HepG2 (cell line): ENCODE results near the gene INO80. TPM values are rescaled to one million over a fixed set of nuclear protein-coding genes. Genes with fewer than 3 reads are reported as not detected.
A peak's percentile ranks its signal among the peaks of the same experiment; 100 is the strongest.

Experiments
- HNRNPLL ChIP-seq: fragments of 200-400 bp; formaldehyde crosslinking; IDR thresholded peaks from 2 replicates; pipeline ENCODE4 v1.6.1; 2017; ENCODE audit warnings: mild to moderate bottlenecking, low read depth, low read length; ENCODE audit not compliant: poor library complexity, severe bottlenecking
- ISL2 ChIP-seq: sonication (generic); formaldehyde crosslinking; IDR thresholded peaks from 2 replicates; pipeline ENCODE4 v1.5.0; 2020; ENCODE audit warnings: missing genetic modification reagents
- MYC ChIP-seq: sonication (generic); formaldehyde crosslinking; IDR thresholded peaks from 2 replicates; pipeline ENCODE4 v1.9.0; 2021; ENCODE audit warnings: missing genetic modification reagents, borderline replicate concordance
- NRL ChIP-seq: sonication (generic); formaldehyde crosslinking; IDR thresholded peaks from 2 replicates; pipeline ENCODE4 v1.5.0; 2020; ENCODE audit warnings: missing genetic modification reagents, mild to moderate bottlenecking, moderate library complexity, borderline replicate concordance
- RAD51 ChIP-seq: fragments of 450-650 bp; IDR thresholded peaks from 2 replicates; pipeline ENCODE4 v1.6.1; 2016; ENCODE audit warnings: borderline replicate concordance
- SMAD1 ChIP-seq: sonication (generic); formaldehyde crosslinking; IDR thresholded peaks from 2 replicates; pipeline ENCODE4 v1.4.0; 2020; ENCODE audit warnings: missing genetic modification reagents, low read depth, mild to moderate bottlenecking, borderline replicate concordance
- SMARCC2 ChIP-seq: fragments of 450-650 bp; IDR thresholded peaks from 2 replicates; pipeline ENCODE4 v1.6.1; 2017; ENCODE audit warnings: antibody characterized with exemption, mild to moderate bottlenecking
- ZNF446 ChIP-seq: sonication (generic); formaldehyde crosslinking; IDR thresholded peaks from 2 replicates; pipeline ENCODE4 v1.5.0; 2020; ENCODE audit warnings: mild to moderate bottlenecking, missing genetic modification reagents
- ZNF546 ChIP-seq: sonication (generic); formaldehyde crosslinking; conservative IDR thresholded peaks from 2 replicates; pipeline ENCODE4 v1.8.1; 2023; ENCODE audit warnings: mild to moderate bottlenecking, missing genetic modification reagents
- ZNF547 ChIP-seq: sonication (generic); formaldehyde crosslinking; IDR thresholded peaks from 2 replicates; pipeline ENCODE4 v1.5.1; 2020; ENCODE audit warnings: mild to moderate bottlenecking, missing genetic modification reagents
- ZSCAN22 ChIP-seq: sonication (generic); formaldehyde crosslinking; IDR thresholded peaks from 2 replicates; pipeline ENCODE4 v1.4.0; 2020; ENCODE audit warnings: mild to moderate bottlenecking, missing genetic modification reagents
- ZSCAN9 ChIP-seq: IDR thresholded peaks from 2 replicates; pipeline ENCODE4 v1.6.1; 2016; ENCODE audit warnings: borderline replicate concordance
- polyA plus RNA-seq, 8 experiments: library from polyadenylated mRNA; depleted of rRNA in 3 of 8; stranded (reverse) in 7 of 8; unstranded in 1 of 8; fragments of >200 nt; fragmentation: Illumina TruSeq in 4 of 8; extraction: Trizol in 4 of 8; gene quantifications; 2 replicates each; pipeline versions ENCODE4 v1.2.1 to v1.2.3, GENCODE V29; 2011 to 2016; ENCODE audit warnings: low read depth in 4 of 8, missing spikeins in 1 of 8, mixed read lengths in 1 of 8; ENCODE audit not compliant: insufficient read depth in 1 of 8
- total RNA-seq, 5 experiments: library from RNA; depleted of rRNA; stranded (reverse); fragments of >200 nt; fragmentation: Illumina TruSeq; extraction: Trizol; gene quantifications; 2 replicates each; pipeline ENCODE4 v1.2.3, GENCODE V29; 2016; ENCODE audit warnings: low read depth in 1 of 5
- TF ChIP-seq, protein P1 (sequence below): sonication (generic); formaldehyde crosslinking; IDR thresholded peaks from 2 replicates; pipeline ENCODE4 v1.8.1; 2022; ENCODE audit warnings: low read depth, mild to moderate bottlenecking, missing genetic modification reagents
- TF ChIP-seq, protein P2 (sequence below): sonication (generic); formaldehyde crosslinking; IDR thresholded peaks from 2 replicates; pipeline ENCODE4 v1.8.0; 2022; ENCODE audit warnings: mild to moderate bottlenecking, missing genetic modification reagents; ENCODE audit not compliant: insufficient replicate concordance
- TF ChIP-seq, protein P3 (sequence below): sonication (generic); formaldehyde crosslinking; IDR thresholded peaks from 2 replicates; pipeline ENCODE4 v1.4.0; 2020; ENCODE audit warnings: missing genetic modification reagents, borderline replicate concordance
- TF ChIP-seq, protein P4 (sequence below): sonication (generic); formaldehyde crosslinking; IDR thresholded peaks from 2 replicates; pipeline ENCODE4 v1.5.0; 2020; ENCODE audit warnings: missing genetic modification reagents
- TF ChIP-seq, protein P5 (sequence below): IDR thresholded peaks from 2 replicates; pipeline ENCODE4 v1.6.1; 2016

INO80 gene
- total and polyA plus RNA-seq, 2 of the 13 experiments (the other 11 are each of a cell fraction or from before 2014, with no cell fraction given), result 3.6 to 14.8 TPM

DNA sequence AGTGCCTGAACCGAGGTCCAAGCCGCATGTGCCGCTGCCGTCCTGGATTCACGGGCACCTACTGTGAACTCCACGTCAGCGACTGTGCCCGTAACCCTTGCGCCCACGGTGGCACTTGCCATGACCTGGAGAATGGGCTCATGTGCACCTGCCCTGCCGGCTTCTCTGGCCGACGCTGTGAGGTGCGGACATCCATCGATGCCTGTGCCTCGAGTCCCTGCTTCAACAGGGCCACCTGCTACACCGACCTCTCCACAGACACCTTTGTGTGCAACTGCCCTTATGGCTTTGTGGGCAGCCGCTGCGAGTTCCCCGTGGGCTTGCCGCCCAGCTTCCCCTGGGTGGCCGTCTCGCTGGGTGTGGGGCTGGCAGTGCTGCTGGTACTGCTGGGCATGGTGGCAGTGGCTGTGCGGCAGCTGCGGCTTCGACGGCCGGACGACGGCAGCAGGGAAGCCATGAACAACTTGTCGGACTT lies 179.8 kb downstream of the INO80 start (continued):
- TF ChIP-seq MYC (CRISPR knock-in tag) (no peak), ZNF546 (CRISPR knock-in tag) (no peak), NRL (CRISPR knock-in tag) (0 out of 2 replicates have a peak, but pooled peaks have one; percentile 12), ZSCAN9 (CRISPR knock-in tag) (no peak), SMAD1 (CRISPR knock-in tag) (no peak), ISL2 (no peak), HNRNPLL (no peak), RAD51 (no peak), ZSCAN22 (CRISPR knock-in tag) (no peak), ZNF547 (0 out of 2 replicates have a peak, but pooled peaks have one; percentile 64), ZNF446 (no peak), SMARCC2 (no peak)
- TF ChIP-seq, protein P1, sequence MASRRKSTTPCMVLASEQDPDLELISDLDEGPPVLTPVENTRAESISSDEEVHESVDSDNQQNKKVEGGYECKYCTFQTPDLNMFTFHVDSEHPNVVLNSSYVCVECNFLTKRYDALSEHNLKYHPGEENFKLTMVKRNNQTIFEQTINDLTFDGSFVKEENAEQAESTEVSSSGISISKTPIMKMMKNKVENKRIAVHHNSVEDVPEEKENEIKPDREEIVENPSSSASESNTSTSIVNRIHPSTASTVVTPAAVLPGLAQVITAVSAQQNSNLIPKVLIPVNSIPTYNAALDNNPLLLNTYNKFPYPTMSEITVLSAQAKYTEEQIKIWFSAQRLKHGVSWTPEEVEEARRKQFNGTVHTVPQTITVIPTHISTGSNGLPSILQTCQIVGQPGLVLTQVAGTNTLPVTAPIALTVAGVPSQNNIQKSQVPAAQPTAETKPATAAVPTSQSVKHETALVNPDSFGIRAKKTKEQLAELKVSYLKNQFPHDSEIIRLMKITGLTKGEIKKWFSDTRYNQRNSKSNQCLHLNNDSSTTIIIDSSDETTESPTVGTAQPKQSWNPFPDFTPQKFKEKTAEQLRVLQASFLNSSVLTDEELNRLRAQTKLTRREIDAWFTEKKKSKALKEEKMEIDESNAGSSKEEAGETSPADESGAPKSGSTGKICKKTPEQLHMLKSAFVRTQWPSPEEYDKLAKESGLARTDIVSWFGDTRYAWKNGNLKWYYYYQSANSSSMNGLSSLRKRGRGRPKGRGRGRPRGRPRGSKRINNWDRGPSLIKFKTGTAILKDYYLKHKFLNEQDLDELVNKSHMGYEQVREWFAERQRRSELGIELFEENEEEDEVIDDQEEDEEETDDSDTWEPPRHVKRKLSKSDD (CRISPR knock-in tag), result no peak
- TF ChIP-seq, protein P2, sequence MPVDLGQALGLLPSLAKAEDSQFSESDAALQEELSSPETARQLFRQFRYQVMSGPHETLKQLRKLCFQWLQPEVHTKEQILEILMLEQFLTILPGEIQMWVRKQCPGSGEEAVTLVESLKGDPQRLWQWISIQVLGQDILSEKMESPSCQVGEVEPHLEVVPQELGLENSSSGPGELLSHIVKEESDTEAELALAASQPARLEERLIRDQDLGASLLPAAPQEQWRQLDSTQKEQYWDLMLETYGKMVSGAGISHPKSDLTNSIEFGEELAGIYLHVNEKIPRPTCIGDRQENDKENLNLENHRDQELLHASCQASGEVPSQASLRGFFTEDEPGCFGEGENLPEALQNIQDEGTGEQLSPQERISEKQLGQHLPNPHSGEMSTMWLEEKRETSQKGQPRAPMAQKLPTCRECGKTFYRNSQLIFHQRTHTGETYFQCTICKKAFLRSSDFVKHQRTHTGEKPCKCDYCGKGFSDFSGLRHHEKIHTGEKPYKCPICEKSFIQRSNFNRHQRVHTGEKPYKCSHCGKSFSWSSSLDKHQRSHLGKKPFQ (CRISPR knock-in tag), result no peak
- TF ChIP-seq, protein P3, sequence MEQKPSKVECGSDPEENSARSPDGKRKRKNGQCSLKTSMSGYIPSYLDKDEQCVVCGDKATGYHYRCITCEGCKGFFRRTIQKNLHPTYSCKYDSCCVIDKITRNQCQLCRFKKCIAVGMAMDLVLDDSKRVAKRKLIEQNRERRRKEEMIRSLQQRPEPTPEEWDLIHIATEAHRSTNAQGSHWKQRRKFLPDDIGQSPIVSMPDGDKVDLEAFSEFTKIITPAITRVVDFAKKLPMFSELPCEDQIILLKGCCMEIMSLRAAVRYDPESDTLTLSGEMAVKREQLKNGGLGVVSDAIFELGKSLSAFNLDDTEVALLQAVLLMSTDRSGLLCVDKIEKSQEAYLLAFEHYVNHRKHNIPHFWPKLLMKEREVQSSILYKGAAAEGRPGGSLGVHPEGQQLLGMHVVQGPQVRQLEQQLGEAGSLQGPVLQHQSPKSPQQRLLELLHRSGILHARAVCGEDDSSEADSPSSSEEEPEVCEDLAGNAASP (CRISPR knock-in tag), result no peak
- TF ChIP-seq, protein P4, sequence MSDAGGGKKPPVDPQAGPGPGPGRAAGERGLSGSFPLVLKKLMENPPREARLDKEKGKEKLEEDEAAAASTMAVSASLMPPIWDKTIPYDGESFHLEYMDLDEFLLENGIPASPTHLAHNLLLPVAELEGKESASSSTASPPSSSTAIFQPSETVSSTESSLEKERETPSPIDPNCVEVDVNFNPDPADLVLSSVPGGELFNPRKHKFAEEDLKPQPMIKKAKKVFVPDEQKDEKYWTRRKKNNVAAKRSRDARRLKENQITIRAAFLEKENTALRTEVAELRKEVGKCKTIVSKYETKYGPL (CRISPR knock-in tag), result no peak
- TF ChIP-seq, protein P5, sequence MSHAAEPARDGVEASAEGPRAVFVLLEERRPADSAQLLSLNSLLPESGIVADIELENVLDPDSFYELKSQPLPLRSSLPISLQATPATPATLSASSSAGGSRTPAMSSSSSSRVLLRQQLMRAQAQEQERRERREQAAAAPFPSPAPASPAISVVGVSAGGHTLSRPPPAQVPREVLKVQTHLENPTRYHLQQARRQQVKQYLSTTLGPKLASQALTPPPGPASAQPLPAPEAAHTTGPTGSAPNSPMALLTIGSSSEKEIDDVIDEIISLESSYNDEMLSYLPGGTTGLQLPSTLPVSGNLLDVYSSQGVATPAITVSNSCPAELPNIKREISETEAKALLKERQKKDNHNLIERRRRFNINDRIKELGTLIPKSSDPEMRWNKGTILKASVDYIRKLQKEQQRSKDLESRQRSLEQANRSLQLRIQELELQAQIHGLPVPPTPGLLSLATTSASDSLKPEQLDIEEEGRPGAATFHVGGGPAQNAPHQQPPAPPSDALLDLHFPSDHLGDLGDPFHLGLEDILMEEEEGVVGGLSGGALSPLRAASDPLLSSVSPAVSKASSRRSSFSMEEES (CRISPR knock-in tag), result no peak
